Fibroblast of skin of left biceps (primary cell): ENCODE results near the gene ZCCHC2.

Source experiments
- DNase-seq, 2 experiments: peaks; one replicate each; pipeline ENCODE4 v3.0.0-alpha.2; 2013; ENCODE audit warnings: low read depth in 2 of 2

ZCCHC2 gene

GRCh38 chr18:62522504-62523254 is at the start of gene ZCCHC2:
ZCCHC2 (plus strand) TSS chr18:62523025; CDS start chr18:62523425, 400 bp downstream.
- DNase-seq, result peak; percentile 92 to 93

- DNase-seq, result no peak
Measured at GRCh38 chr18:62479574-62479973, 43.3 kb upstream of the ZCCHC2 start.

GRCh38 chr18:62480927-62481326 is 41.9 kb upstream of the ZCCHC2 start:
- no peak for DNase-seq

- no peak for DNase-seq
Measured at GRCh38 chr18:62484941-62485340, 37.9 kb upstream of the ZCCHC2 start.

- peak; percentile 11 to 12 for DNase-seq
Measured at GRCh38 chr18:62485684-62486083, 37.1 kb upstream of the ZCCHC2 start.

- DNase-seq, result no peak
Measured at GRCh38 chr18:62486290-62486964, 36.4 kb upstream of the ZCCHC2 start.

- no peak for DNase-seq
Measured at GRCh38 chr18:62487161-62487560, 35.7 kb upstream of the ZCCHC2 start.

- no peak for DNase-seq
Measured at GRCh38 chr18:62490967-62491695, 31.7 kb upstream of the ZCCHC2 start.

GRCh38 chr18:62493033-62493862 is 29.6 kb upstream of the ZCCHC2 start:
- no peak for DNase-seq

- DNase-seq, result no peak
Measured at GRCh38 chr18:62494764-62495163, 28.1 kb upstream of the ZCCHC2 start.

- no peak for DNase-seq
Measured at GRCh38 chr18:62496262-62496661, 26.6 kb upstream of the ZCCHC2 start.

- no peak for DNase-seq
Measured at GRCh38 chr18:62497190-62497772, 25.5 kb upstream of the ZCCHC2 start.

GRCh38 chr18:62498616-62499262 is 24.1 kb upstream of the ZCCHC2 start:
- DNase-seq, result no peak

- no peak for DNase-seq
Measured at GRCh38 chr18:62499263-62499650, 23.6 kb upstream of the ZCCHC2 start.

- DNase-seq, result no peak
Measured at GRCh38 chr18:62500174-62500573, 22.7 kb upstream of the ZCCHC2 start.

- DNase-seq, result no peak
Measured at GRCh38 chr18:62500966-62501591, 21.7 kb upstream of the ZCCHC2 start.

- no peak for DNase-seq
Measured at GRCh38 chr18:62505669-62506494, 16.9 kb upstream of the ZCCHC2 start.

- DNase-seq, result no peak
Measured at GRCh38 chr18:62506495-62507143, 16.2 kb upstream of the ZCCHC2 start.

GRCh38 chr18:62509779-62510178 is 13.0 kb upstream of the ZCCHC2 start:
- no peak for DNase-seq
